Skeletal muscle tissue (tissue), 4 donors: Measurements from ENCODE around the gene FECH. TPM values are rescaled to one million over a fixed set of nuclear protein-coding genes. Genes with fewer than 3 reads are reported as not detected.

Experiments used
- H3K27ac ChIP-seq: one replicate; pipeline ENCODE4 v1.7.0; 2013; ENCODE audit warnings: mild to moderate bottlenecking, low read depth, low read length, inconsistent platforms
- H3K27me3 ChIP-seq, 3 donors: one replicate each; pipeline ENCODE4 v1.7.0; 2013; ENCODE audit warnings: low read length in 3 of 3; ENCODE audit not compliant: control insufficient read depth in 3 of 3, insufficient read depth in 3 of 3
- H3K36me3 ChIP-seq, 3 donors: one replicate each; pipeline ENCODE4 v1.7.0; 2013; ENCODE audit warnings: low read length in 3 of 3; ENCODE audit not compliant: control insufficient read depth in 3 of 3, insufficient read depth in 3 of 3
- H3K4me1 ChIP-seq, 3 donors: one replicate each; pipeline ENCODE4 v1.7.0; 2013; ENCODE audit warnings: low read length in 3 of 3, mild to moderate bottlenecking in 3 of 3; ENCODE audit not compliant: control insufficient read depth in 3 of 3, insufficient read depth in 3 of 3
- H3K4me3 ChIP-seq, 3 donors: one replicate each; pipeline ENCODE4 v1.7.0; 2013; ENCODE audit warnings: low read length in 3 of 3
- H3K9ac ChIP-seq, 3 donors: one replicate each; pipeline ENCODE4 v1.7.0; 2013; ENCODE audit warnings: low read length in 3 of 3, mild to moderate bottlenecking in 3 of 3, moderate library complexity in 2 of 3, low read depth in 1 of 3
- H3K9me3 ChIP-seq, 3 donors: one replicate each; pipeline ENCODE4 v1.7.0; 2013; ENCODE audit warnings: low read length in 3 of 3; ENCODE audit not compliant: control insufficient read depth in 3 of 3
- total RNA-seq: library from RNA; depleted of rRNA; stranded (reverse); fragments of >200 nt; gene quantifications from one replicate; pipeline ENCODE4 v1.2.3, GENCODE V29; 2014
- donor health status: Osteomylitis.

Gene FECH
- total RNA-seq, 1 donor from 2014 or later: 50.6 TPM

- H3K4me1 ChIP-seq: peaks cover 9 to 14% (median 11%) of the 10 kb centered on the region in 3 donors
- peaks cover 10 to 32% (median 24%) of the 10 kb centered on the region in 3 donors for H3K36me3 ChIP-seq
- no peak overlapping the region for H3K27ac ChIP-seq
- no peaks in the 10 kb centered on the region for H3K9me3 ChIP-seq
- no peak overlapping the region for H3K9ac ChIP-seq
- H3K4me3 ChIP-seq: no peak overlapping the region
- H3K27me3 ChIP-seq: no peaks in the 10 kb centered on the region
Observed at GRCh38 chr18:57583297-57583835, 3.1 kb downstream of the FECH start.

- Histone ChIP-seq H3K9ac (no peak overlapping the region), H3K27ac (no peak overlapping the region), H3K4me3 (no peak overlapping the region), H3K9me3 (no peaks in the 10 kb centered on the region), H3K4me1 (peaks cover 9% of the 10 kb centered on the region in 3 donors), H3K36me3 (peaks cover 19 to 40% (median 38%) of the 10 kb centered on the region in 3 donors), H3K27me3 (no peaks in the 10 kb centered on the region)
Observed at GRCh38 chr18:57581301-57581934, 5.1 kb downstream of the FECH start.

- no peaks in the 10 kb centered on the region for H3K4me1 ChIP-seq
- H3K9me3 ChIP-seq: no peaks in the 10 kb centered on the region
- no peak overlapping the region for H3K4me3 ChIP-seq
- no peak overlapping the region for H3K27ac ChIP-seq
- no peak overlapping the region for H3K9ac ChIP-seq
- no peaks in the 10 kb centered on the region for H3K27me3 ChIP-seq
- H3K36me3 ChIP-seq: peaks cover 17 to 51% (median 47%) of the 10 kb centered on the region in 3 donors
Observed at GRCh38 chr18:57579934-57580333, 6.6 kb downstream of the FECH start.

GRCh38 chr18:57576316-57576715, 10.2 kb downstream of the FECH start:
- no peak overlapping the region for H3K9ac ChIP-seq
- no peaks in the 10 kb centered on the region for H3K9me3 ChIP-seq
- H3K4me3 ChIP-seq: no peak overlapping the region
- H3K36me3 ChIP-seq: peaks cover 25 to 67% (median 62%) of the 10 kb centered on the region in 3 donors
- H3K4me1 ChIP-seq: no peaks in the 10 kb centered on the region
- H3K27me3 ChIP-seq: no peaks in the 10 kb centered on the region
- H3K27ac ChIP-seq: no peak overlapping the region

GRCh38 chr18:57575542-57575941, 11.0 kb downstream of the FECH start:
- Histone ChIP-seq H3K27me3 (no peaks in the 10 kb centered on the region), H3K4me1 (no peaks in the 10 kb centered on the region), H3K9me3 (no peaks in the 10 kb centered on the region), H3K27ac (no peak overlapping the region), H3K4me3 (no peak overlapping the region), H3K9ac (no peak overlapping the region), H3K36me3 (peaks cover 31 to 69% (median 62%) of the 10 kb centered on the region in 3 donors)

GRCh38 chr18:57574866-57575265, 11.6 kb downstream of the FECH start:
- H3K36me3 ChIP-seq: peaks cover 35 to 71% (median 65%) of the 10 kb centered on the region in 3 donors
- H3K9me3 ChIP-seq: no peaks in the 10 kb centered on the region
- no peak overlapping the region for H3K27ac ChIP-seq
- H3K4me1 ChIP-seq: no peaks in the 10 kb centered on the region
- H3K27me3 ChIP-seq: no peaks in the 10 kb centered on the region
- H3K9ac ChIP-seq: no peak overlapping the region
- no peak overlapping the region for H3K4me3 ChIP-seq

GRCh38 chr18:57570162-57570561, 16.3 kb downstream of the FECH start:
- no peaks in the 10 kb centered on the region for H3K9me3 ChIP-seq
- H3K27ac ChIP-seq: no peak overlapping the region
- peaks cover 29 to 75% (median 72%) of the 10 kb centered on the region in 3 donors for H3K36me3 ChIP-seq
- H3K9ac ChIP-seq: no peak overlapping the region
- no peak overlapping the region for H3K4me3 ChIP-seq
- H3K27me3 ChIP-seq: no peaks in the 10 kb centered on the region
- no peaks in the 10 kb centered on the region for H3K4me1 ChIP-seq

GRCh38 chr18:57569133-57569532, 17.4 kb downstream of the FECH start:
- peaks cover 26 to 76% (median 68%) of the 10 kb centered on the region in 3 donors for H3K36me3 ChIP-seq

GRCh38 chr18:57561728-57562423, 24.6 kb downstream of the FECH start:
- Histone ChIP-seq H3K27ac (no peak overlapping the region), H3K27me3 (no peaks in the 10 kb centered on the region), H3K4me1 (no peaks in the 10 kb centered on the region), H3K4me3 (no peak overlapping the region), H3K36me3 (peaks cover 19 to 40% (median 32%) of the 10 kb centered on the region in 3 donors), H3K9me3 (no peaks in the 10 kb centered on the region), H3K9ac (no peak overlapping the region)

More at GRCh38 chr18:57569133-57569532, 17.4 kb downstream of the FECH start:
- H3K9me3 ChIP-seq: no peaks in the 10 kb centered on the region
- H3K27me3 ChIP-seq: no peaks in the 10 kb centered on the region
- no peaks in the 10 kb centered on the region for H3K4me1 ChIP-seq
- H3K27ac ChIP-seq: no peak overlapping the region
- no peak overlapping the region for H3K4me3 ChIP-seq
- no peak overlapping the region for H3K9ac ChIP-seq

- no peaks in the 10 kb centered on the region for H3K27me3 ChIP-seq
- no peaks in the 10 kb centered on the region for H3K9me3 ChIP-seq
- H3K9ac ChIP-seq: no peak overlapping the region
- no peak overlapping the region for H3K4me3 ChIP-seq
- H3K27ac ChIP-seq: no peak overlapping the region
- no peaks in the 10 kb centered on the region for H3K4me1 ChIP-seq
- H3K36me3 ChIP-seq: peaks cover 20 to 39% (median 33%) of the 10 kb centered on the region in 3 donors
Observed at GRCh38 chr18:57561261-57561660, 25.2 kb downstream of the FECH start.
